ENCODE measurements around the gene RAP1GAP2. TPM values are rescaled to one million over a fixed set of nuclear protein-coding genes. Genes with fewer than 3 reads are reported as not detected.

Gene RAP1GAP2
- total RNA-seq, 1 donor from 2014 or later = 10.6 TPM

- no peaks in the 10 kb centered on the region for H3K36me3 Mint-ChIP-seq (ENCODE audit: low read depth, unreplicated experiment)
- H3K4me3 Mint-ChIP-seq (ENCODE audit: unreplicated experiment) = no peak overlapping the region
- TF ChIP-seq CTCF (IDR thresholded peaks at IDR 0.05; ENCODE audit: unreplicated experiment) = no peak
- no peak overlapping the region for H3K27ac Mint-ChIP-seq (ENCODE audit: unreplicated experiment)
- H3K9me3 Mint-ChIP-seq (ENCODE audit: unreplicated experiment) = no peaks in the 10 kb centered on the region
- no peak for DNase-seq (ENCODE audit: low spot score)
- H3K27me3 Mint-ChIP-seq (ENCODE audit: unreplicated experiment) = peaks cover 6% of the 10 kb centered on the region
- peaks cover 10% of the 10 kb centered on the region for H3K4me1 Mint-ChIP-seq (ENCODE audit: unreplicated experiment)
Measured at GRCh38 chr17:2959371-2960130, 163.3 kb downstream of the RAP1GAP2 start.

- DNase-seq (ENCODE audit: low spot score) = no peak
- Mint-ChIP-seq H3K4me3 (ENCODE audit: unreplicated experiment) (no peak overlapping the region), H3K4me1 (ENCODE audit: unreplicated experiment) (no peaks in the 10 kb centered on the region), H3K27ac (ENCODE audit: unreplicated experiment) (no peak overlapping the region), H3K36me3 (ENCODE audit: low read depth, unreplicated experiment) (no peaks in the 10 kb centered on the region), H3K27me3 (ENCODE audit: unreplicated experiment) (peaks cover 6% of the 10 kb centered on the region), H3K9me3 (ENCODE audit: unreplicated experiment) (no peaks in the 10 kb centered on the region)
- no peak for TF ChIP-seq CTCF (IDR thresholded peaks at IDR 0.05; ENCODE audit: unreplicated experiment)
Measured at GRCh38 chr17:2961446-2961845, 165.2 kb downstream of the RAP1GAP2 start.

- H3K36me3 Mint-ChIP-seq (ENCODE audit: low read depth, unreplicated experiment) = no peaks in the 10 kb centered on the region
- H3K27me3 Mint-ChIP-seq (ENCODE audit: unreplicated experiment) = peaks cover 6% of the 10 kb centered on the region
- H3K27ac Mint-ChIP-seq (ENCODE audit: unreplicated experiment) = no peak overlapping the region
- H3K9me3 Mint-ChIP-seq (ENCODE audit: unreplicated experiment) = no peaks in the 10 kb centered on the region
- no peaks in the 10 kb centered on the region for H3K4me1 Mint-ChIP-seq (ENCODE audit: unreplicated experiment)
- no peak for DNase-seq (ENCODE audit: low spot score)
- no peak for TF ChIP-seq CTCF (IDR thresholded peaks at IDR 0.05; ENCODE audit: unreplicated experiment)
- H3K4me3 Mint-ChIP-seq (ENCODE audit: unreplicated experiment) = no peak overlapping the region
Measured at GRCh38 chr17:2962236-2962635, 166.0 kb downstream of the RAP1GAP2 start.

GRCh38 chr17:2962729-2963128 lies 166.5 kb downstream of the RAP1GAP2 start:
- DNase-seq (ENCODE audit: low spot score) = no peak
- Mint-ChIP-seq H3K27ac (ENCODE audit: unreplicated experiment) (no peak overlapping the region), H3K9me3 (ENCODE audit: unreplicated experiment) (no peaks in the 10 kb centered on the region), H3K27me3 (ENCODE audit: unreplicated experiment) (peaks cover 8% of the 10 kb centered on the region), H3K36me3 (ENCODE audit: low read depth, unreplicated experiment) (no peaks in the 10 kb centered on the region), H3K4me1 (ENCODE audit: unreplicated experiment) (no peaks in the 10 kb centered on the region), H3K4me3 (ENCODE audit: unreplicated experiment) (no peak overlapping the region)
- TF ChIP-seq CTCF (IDR thresholded peaks at IDR 0.05; ENCODE audit: unreplicated experiment) = no peak

GRCh38 chr17:2963332-2964027 lies 167.2 kb downstream of the RAP1GAP2 start:
- H3K4me1 Mint-ChIP-seq (ENCODE audit: unreplicated experiment) = no peaks in the 10 kb centered on the region
- no peak for DNase-seq (ENCODE audit: low spot score)
- no peak overlapping the region for H3K27ac Mint-ChIP-seq (ENCODE audit: unreplicated experiment)
- TF ChIP-seq CTCF (IDR thresholded peaks at IDR 0.05; ENCODE audit: unreplicated experiment) = no peak
- H3K27me3 Mint-ChIP-seq (ENCODE audit: unreplicated experiment) = peaks cover 4% of the 10 kb centered on the region
- no peaks in the 10 kb centered on the region for H3K36me3 Mint-ChIP-seq (ENCODE audit: low read depth, unreplicated experiment)
- no peak overlapping the region for H3K4me3 Mint-ChIP-seq (ENCODE audit: unreplicated experiment)
- no peaks in the 10 kb centered on the region for H3K9me3 Mint-ChIP-seq (ENCODE audit: unreplicated experiment)
